Gastroesophageal sphincter (tissue), 4 donors: ENCODE data around the gene INPP4B. TPM values are rescaled to one million over a fixed set of nuclear protein-coding genes. Genes with fewer than 3 reads are reported as not detected.

Experiments used
- ATAC-seq: fragments of 150-250 bp; one replicate; pipeline ENCODE4 v1.9.1; 2016; ENCODE audit warnings: mild to moderate bottlenecking, moderate library complexity
- H3K27ac ChIP-seq, 4 donors: fragments of 200-600 bp; sonication (generic) in 3 of 4; 1 replicate in 3 of 4; 2 replicates in 1 of 4; pipeline ENCODE4 v1.5.1; 2016 to 2019
- H3K27me3 ChIP-seq: fragments of 200-600 bp; sonication (generic); one replicate; pipeline ENCODE4 v1.5.1; 2019
- H3K36me3 ChIP-seq, 2 donors: fragments of 200-600 bp; sonication (generic); one replicate each; pipeline ENCODE4 v1.5.1; 2019; ENCODE audit warnings: control low read depth in 1 of 2
- H3K4me1 ChIP-seq, 3 donors: fragments of 200-600 bp; sonication (generic); 1 replicate in 2 of 3; 2 replicates in 1 of 3; pipeline ENCODE4 v1.5.1; 2016 to 2019; ENCODE audit warnings: control low read depth in 2 of 3
- H3K4me3 ChIP-seq, 2 donors: fragments of 200-600 bp; sonication (generic); one replicate each; pipeline ENCODE4 v1.5.1; 2019; ENCODE audit warnings: mild to moderate bottlenecking in 1 of 2, moderate library complexity in 1 of 2
- H3K9me3 ChIP-seq, 3 donors: fragments of 200-600 bp; sonication (generic); one replicate each; pipeline ENCODE4 v1.5.1; 2017 to 2019; ENCODE audit warnings: control low read depth in 2 of 3
- CTCF ChIP-seq, 4 experiments: fragments of 200-600 bp in 2 of 4; fragments of 450-650 bp in 2 of 4; sonication (generic) in 1 of 4; IDR thresholded peaks; one replicate each; pipeline ENCODE4 v1.5.1; 2017 to 2019; ENCODE audit warnings: antibody characterized with exemption in 4 of 4, mild to moderate bottlenecking in 2 of 4, moderate library complexity in 2 of 4
- EP300 ChIP-seq: sonication (generic); formaldehyde crosslinking; IDR thresholded peaks from one replicate; pipeline ENCODE4 v1.6.1; 2017; ENCODE audit warnings: antibody characterized with exemption, mild to moderate bottlenecking
- POLR2A ChIP-seq, 2 donors: fragments of 450-650 bp; IDR thresholded peaks; one replicate each; pipeline ENCODE4 v1.6.1; 2017; ENCODE audit warnings: antibody characterized with exemption in 2 of 2, mild to moderate bottlenecking in 2 of 2, moderate library complexity in 1 of 2
- POLR2AphosphoS5 ChIP-seq: sonication (generic); formaldehyde crosslinking; IDR thresholded peaks from one replicate; pipeline ENCODE4 v1.6.1; 2017; ENCODE audit warnings: antibody characterized with exemption
- WGBS, 2 donors: methylation state at CpG; one replicate each; pipeline ENCODE4 v1.1.5; 2018; ENCODE audit warnings: low coverage in 1 of 2; 5-methylcytosine and 5-hydroxymethylcytosine counted together
- total RNA-seq, 4 donors: library from RNA; depleted of rRNA; stranded (reverse); fragments of >200 nt; gene quantifications; one replicate each; pipeline ENCODE4 v1.1.0, GENCODE V29; 2016

Gene INPP4B
- total RNA-seq, 4 donors from 2014 or later: 17.6 to 63.8 (median 31.3) TPM

- ATAC-seq: no peak
- no peaks in the 10 kb centered on the region for H3K36me3 ChIP-seq
- H3K9me3 ChIP-seq: no peaks in the 10 kb centered on the region
- no peak overlapping the region for H3K4me3 ChIP-seq
- H3K27me3 ChIP-seq: no peaks in the 10 kb centered on the region
- TF ChIP-seq POLR2A (IDR thresholded peaks at IDR 0.05) (no peak), CTCF (IDR thresholded peaks at IDR 0.05) (no peak), EP300 (no peak), POLR2AphosphoS5 (no peak)
- H3K4me1 ChIP-seq: no peaks in the 10 kb centered on the region
- H3K27ac ChIP-seq: no peak overlapping the region
Observed at GRCh38 chr4:142226014-142226413, 620.1 kb downstream of the INPP4B start.

- Histone ChIP-seq H3K27ac (no peak overlapping the region), H3K9me3 (no peaks in the 10 kb centered on the region), H3K36me3 (no peaks in the 10 kb centered on the region), H3K4me3 (no peak overlapping the region), H3K4me1 (no peaks in the 10 kb centered on the region), H3K27me3 (no peaks in the 10 kb centered on the region)
- TF ChIP-seq POLR2AphosphoS5: no peak
- TF ChIP-seq CTCF (IDR thresholded peaks at IDR 0.05): no peak
- no peak for TF ChIP-seq POLR2A (IDR thresholded peaks at IDR 0.05)
- TF ChIP-seq EP300: no peak
- ATAC-seq: no peak
Observed at GRCh38 chr4:142222127-142222526, 624.0 kb downstream of the INPP4B start.

GRCh38 chr4:142218726-142219125 is 627.4 kb downstream of the INPP4B start:
- Histone ChIP-seq H3K9me3 (no peaks in the 10 kb centered on the region), H3K4me1 (no peaks in the 10 kb centered on the region), H3K27me3 (no peaks in the 10 kb centered on the region), H3K27ac (no peak overlapping the region), H3K4me3 (no peak overlapping the region), H3K36me3 (no peaks in the 10 kb centered on the region)
- 82 to 88% methylated on average over 1 of the region's 1 CpG for WGBS, 2 donors
- ATAC-seq: no peak
- TF ChIP-seq POLR2A (IDR thresholded peaks at IDR 0.05) (no peak), EP300 (no peak), CTCF (IDR thresholded peaks at IDR 0.05) (no peak), POLR2AphosphoS5 (no peak)

DNA sequence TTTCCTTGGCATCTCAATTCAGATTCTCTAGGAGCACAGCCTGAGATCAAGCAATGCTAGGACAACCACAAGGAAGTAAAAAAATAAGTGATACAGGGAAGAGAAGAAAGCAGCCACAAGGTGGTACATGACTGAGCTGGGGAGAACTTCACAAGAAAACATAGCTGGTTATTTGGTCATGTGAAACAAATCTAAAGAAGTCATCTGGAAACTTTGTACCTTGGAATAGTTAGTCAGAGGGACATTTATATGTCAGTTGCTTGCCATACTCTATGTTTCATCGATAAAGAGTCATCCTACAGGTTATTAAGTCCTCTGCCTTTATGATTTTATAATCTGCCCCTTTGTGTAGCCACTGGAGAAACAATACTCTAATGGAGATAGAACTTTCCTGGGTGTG is 634.7 kb downstream of the INPP4B start:
- no peak for TF ChIP-seq EP300
- no peak for TF ChIP-seq POLR2AphosphoS5
- TF ChIP-seq POLR2A (IDR thresholded peaks at IDR 0.05): no peak

DNA sequence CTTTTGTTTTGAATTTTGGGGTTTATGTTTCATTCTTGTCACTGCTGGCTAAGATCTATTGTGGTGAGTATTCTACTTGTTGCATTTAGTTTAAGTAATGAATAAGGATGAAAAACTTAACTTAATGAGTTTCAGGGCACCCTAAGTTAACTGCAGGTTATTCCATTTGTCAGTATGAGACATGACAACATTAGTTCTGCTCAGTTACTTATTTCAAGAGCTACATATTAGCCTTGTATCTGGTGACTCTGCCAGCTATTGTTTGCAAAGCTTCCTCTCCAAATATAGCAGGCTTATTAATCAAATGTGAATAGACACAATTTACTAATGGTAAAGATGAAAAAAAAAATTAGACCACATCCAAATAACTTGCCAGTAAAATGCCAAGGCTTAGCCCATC is 642.6 kb downstream of the INPP4B start:
- no peaks in the 10 kb centered on the region for H3K4me1 ChIP-seq
- ATAC-seq: no peak
- TF ChIP-seq EP300: no peak
- TF ChIP-seq POLR2AphosphoS5: no peak
- TF ChIP-seq POLR2A (IDR thresholded peaks at IDR 0.05): no peak
- TF ChIP-seq CTCF (IDR thresholded peaks at IDR 0.05): no peak

More for the DNA sequence above, 634.7 kb downstream of the INPP4B start:
- no peaks in the 10 kb centered on the region for H3K36me3 ChIP-seq
- no peak for ATAC-seq
- H3K27me3 ChIP-seq: no peaks in the 10 kb centered on the region
- WGBS, 2 donors: 91 to 100% methylated on average over 1 of the region's 1 CpG
- no peak overlapping the region for H3K27ac ChIP-seq
- no peaks in the 10 kb centered on the region for H3K9me3 ChIP-seq
- no peaks in the 10 kb centered on the region for H3K4me1 ChIP-seq
- no peak overlapping the region for H3K4me3 ChIP-seq

More for the DNA sequence above, 642.6 kb downstream of the INPP4B start:
- H3K27me3 ChIP-seq: no peaks in the 10 kb centered on the region
- H3K4me3 ChIP-seq: no peak overlapping the region
- no peak overlapping the region for H3K27ac ChIP-seq
- H3K9me3 ChIP-seq: no peaks in the 10 kb centered on the region
- H3K36me3 ChIP-seq: no peaks in the 10 kb centered on the region
